Loucy (cell line): ENCODE data around the gene CD14.

Source experiments
- EZH2phosphoT487 ChIP-seq: fragments of 200-600 bp; IDR thresholded peaks from 2 replicates; pipeline ENCODE4 v1.6.1; 2018; ENCODE audit warnings: antibody characterized with exemption, mild to moderate bottlenecking, moderate library complexity, borderline replicate concordance
- TF ChIP-seq, protein P1 (sequence below): fragments of 200-600 bp; sonication (generic); conservative IDR thresholded peaks from 2 replicates; pipeline ENCODE4 v1.5.1; 2014; ENCODE audit warnings: mild to moderate bottlenecking, antibody characterized with exemption, low read length

GRCh38 chr5:140678993-140679392, 46.0 kb upstream of the CD14 start:
- TF ChIP-seq, protein P1, sequence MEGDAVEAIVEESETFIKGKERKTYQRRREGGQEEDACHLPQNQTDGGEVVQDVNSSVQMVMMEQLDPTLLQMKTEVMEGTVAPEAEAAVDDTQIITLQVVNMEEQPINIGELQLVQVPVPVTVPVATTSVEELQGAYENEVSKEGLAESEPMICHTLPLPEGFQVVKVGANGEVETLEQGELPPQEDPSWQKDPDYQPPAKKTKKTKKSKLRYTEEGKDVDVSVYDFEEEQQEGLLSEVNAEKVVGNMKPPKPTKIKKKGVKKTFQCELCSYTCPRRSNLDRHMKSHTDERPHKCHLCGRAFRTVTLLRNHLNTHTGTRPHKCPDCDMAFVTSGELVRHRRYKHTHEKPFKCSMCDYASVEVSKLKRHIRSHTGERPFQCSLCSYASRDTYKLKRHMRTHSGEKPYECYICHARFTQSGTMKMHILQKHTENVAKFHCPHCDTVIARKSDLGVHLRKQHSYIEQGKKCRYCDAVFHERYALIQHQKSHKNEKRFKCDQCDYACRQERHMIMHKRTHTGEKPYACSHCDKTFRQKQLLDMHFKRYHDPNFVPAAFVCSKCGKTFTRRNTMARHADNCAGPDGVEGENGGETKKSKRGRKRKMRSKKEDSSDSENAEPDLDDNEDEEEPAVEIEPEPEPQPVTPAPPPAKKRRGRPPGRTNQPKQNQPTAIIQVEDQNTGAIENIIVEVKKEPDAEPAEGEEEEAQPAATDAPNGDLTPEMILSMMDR = no peak
- TF ChIP-seq EZH2phosphoT487 = no peak
